Prostate gland (tissue), 2 donors: Measurements from ENCODE around the gene TMEM109.

Source experiments
- POLR2A ChIP-seq: fragments of 450-650 bp; IDR thresholded peaks from one replicate; pipeline ENCODE4 v1.6.1; 2016; ENCODE audit warnings: antibody characterized with exemption, mild to moderate bottlenecking
- TF ChIP-seq, protein P1 (sequence below), 4 experiments: fragments of 200-600 bp in 2 of 4; fragments of 450-650 bp in 2 of 4; sonication (generic) in 2 of 4; IDR thresholded peaks; 1 replicate in 3 of 4; 2 replicates in 1 of 4; pipeline ENCODE4 v1.5.1; 2016 to 2019; ENCODE audit warnings: antibody characterized with exemption in 4 of 4, mild to moderate bottlenecking in 2 of 4, moderate library complexity in 2 of 4

DNA sequence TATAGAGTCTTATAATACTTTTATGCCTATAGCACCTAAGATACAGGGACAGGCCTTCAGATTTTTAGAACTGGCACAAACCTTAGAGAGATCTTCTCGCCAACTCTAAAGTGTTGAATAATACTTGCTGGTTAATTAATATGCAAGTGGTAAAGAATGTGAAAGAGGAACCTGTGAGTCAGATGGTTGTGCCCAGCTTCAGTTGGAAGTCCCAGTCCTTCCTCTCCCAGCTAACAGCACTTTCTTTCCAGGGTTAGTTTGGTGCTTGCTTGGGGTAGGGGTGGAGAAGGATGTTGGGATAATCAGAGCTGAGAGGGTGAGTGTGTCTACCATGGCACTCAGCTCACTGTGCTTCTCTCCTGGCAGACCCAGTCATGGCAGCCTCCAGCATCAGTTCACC is 5.4 kb downstream of the TMEM109 start:
- TF ChIP-seq, protein P1, sequence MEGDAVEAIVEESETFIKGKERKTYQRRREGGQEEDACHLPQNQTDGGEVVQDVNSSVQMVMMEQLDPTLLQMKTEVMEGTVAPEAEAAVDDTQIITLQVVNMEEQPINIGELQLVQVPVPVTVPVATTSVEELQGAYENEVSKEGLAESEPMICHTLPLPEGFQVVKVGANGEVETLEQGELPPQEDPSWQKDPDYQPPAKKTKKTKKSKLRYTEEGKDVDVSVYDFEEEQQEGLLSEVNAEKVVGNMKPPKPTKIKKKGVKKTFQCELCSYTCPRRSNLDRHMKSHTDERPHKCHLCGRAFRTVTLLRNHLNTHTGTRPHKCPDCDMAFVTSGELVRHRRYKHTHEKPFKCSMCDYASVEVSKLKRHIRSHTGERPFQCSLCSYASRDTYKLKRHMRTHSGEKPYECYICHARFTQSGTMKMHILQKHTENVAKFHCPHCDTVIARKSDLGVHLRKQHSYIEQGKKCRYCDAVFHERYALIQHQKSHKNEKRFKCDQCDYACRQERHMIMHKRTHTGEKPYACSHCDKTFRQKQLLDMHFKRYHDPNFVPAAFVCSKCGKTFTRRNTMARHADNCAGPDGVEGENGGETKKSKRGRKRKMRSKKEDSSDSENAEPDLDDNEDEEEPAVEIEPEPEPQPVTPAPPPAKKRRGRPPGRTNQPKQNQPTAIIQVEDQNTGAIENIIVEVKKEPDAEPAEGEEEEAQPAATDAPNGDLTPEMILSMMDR (IDR thresholded peaks at IDR 0.05) = no peak
- TF ChIP-seq POLR2A = no peak
